H1 (cell line): ENCODE results near the gene FSTL4. TPM values are rescaled to one million over a fixed set of nuclear protein-coding genes. Genes with fewer than 3 reads are reported as not detected.

ENCODE experiments used
- RNF2 ChIP-seq: fragments of 200-900, 300-1000 bp; sonication (generic); IDR thresholded peaks from 2 replicates; pipeline ENCODE4 v1.7.1; 2016; ENCODE audit warnings: borderline replicate concordance, low read depth, mild to moderate bottlenecking, antibody characterized with exemption, low read length; ENCODE audit not compliant: poor library complexity, severe bottlenecking; ENCODE audit errors: missing control alignments
- SP1 ChIP-seq: IDR thresholded peaks from 2 replicates; pipeline ENCODE4 v1.6.1; 2011; ENCODE audit warnings: low read depth, low read length
- polyA plus RNA-seq, 7 experiments: library from polyadenylated mRNA; depleted of rRNA in 3 of 7; stranded (reverse) in 5 of 7; unstranded in 2 of 7; fragments of >200 nt in 5 of 7; fragments of 200-250 nt in 2 of 7; gene quantifications; 1 replicate in 5 of 7; 2 replicates in 1 of 7; 4 replicates in 1 of 7; pipeline versions ENCODE4 v1.2.1 to v1.2.3, GENCODE V29; 2011 to 2013; ENCODE audit warnings: missing spikeins in 2 of 7, mixed read lengths in 2 of 7
- total RNA-seq: library from RNA; stranded (reverse); fragmentation: NEBNext Ultra II Directional; extraction: Animal tissue kit (Norgen Biotek cat#: 25700); gene quantifications from 2 replicates; pipeline ENCODE4 v1.2.1, GENCODE V29; 2021

Gene FSTL4
- total and polyA plus RNA-seq, 2 of the 8 experiments (the other 6 are each of a cell fraction or from before 2014, with no cell fraction given): 3.1 to 4.1 TPM

DNA sequence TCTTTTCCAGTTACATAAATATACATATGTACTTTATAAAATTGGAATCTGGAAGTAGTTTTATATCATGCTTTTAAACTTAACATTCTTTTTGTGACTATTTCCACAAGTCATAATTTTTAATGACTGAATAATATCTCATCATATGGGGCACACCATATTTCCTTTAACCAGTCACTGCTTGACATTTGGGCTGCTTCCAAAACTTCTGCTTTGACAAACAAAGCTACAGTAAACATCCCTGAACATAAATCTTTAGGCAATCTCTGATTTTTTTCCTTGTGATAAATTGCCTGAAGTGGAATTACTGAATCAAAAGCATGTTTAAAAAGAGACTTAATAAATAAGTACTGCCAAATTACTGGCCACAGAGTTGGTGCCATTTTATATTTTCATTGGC is 178.0 kb downstream of the FSTL4 start (continued):
- no peak for TF ChIP-seq SP1
- no peak for TF ChIP-seq RNF2
